ENCODE data around the gene FAM151B. TPM values are rescaled to one million over a fixed set of nuclear protein-coding genes. Genes with fewer than 3 reads are reported as not detected.
"Not testable (repeated sequence)": the region's sequence is repeated elsewhere in the genome, so short reads cannot be mapped to it uniquely, and the experiment has no call there.

The FAM151B gene
- total RNA-seq, 1 donor from 2014 or later = 7.1 TPM

- no peak overlapping the region for H3K4me3 Mint-ChIP-seq (ENCODE audit: unreplicated experiment)
- H3K27me3 Mint-ChIP-seq (ENCODE audit: low read depth) = peaks cover 58% of the 10 kb centered on the region
- H3K4me1 Mint-ChIP-seq (ENCODE audit: low read depth) = peaks cover 6% of the 10 kb centered on the region
- TF ChIP-seq, protein P1, sequence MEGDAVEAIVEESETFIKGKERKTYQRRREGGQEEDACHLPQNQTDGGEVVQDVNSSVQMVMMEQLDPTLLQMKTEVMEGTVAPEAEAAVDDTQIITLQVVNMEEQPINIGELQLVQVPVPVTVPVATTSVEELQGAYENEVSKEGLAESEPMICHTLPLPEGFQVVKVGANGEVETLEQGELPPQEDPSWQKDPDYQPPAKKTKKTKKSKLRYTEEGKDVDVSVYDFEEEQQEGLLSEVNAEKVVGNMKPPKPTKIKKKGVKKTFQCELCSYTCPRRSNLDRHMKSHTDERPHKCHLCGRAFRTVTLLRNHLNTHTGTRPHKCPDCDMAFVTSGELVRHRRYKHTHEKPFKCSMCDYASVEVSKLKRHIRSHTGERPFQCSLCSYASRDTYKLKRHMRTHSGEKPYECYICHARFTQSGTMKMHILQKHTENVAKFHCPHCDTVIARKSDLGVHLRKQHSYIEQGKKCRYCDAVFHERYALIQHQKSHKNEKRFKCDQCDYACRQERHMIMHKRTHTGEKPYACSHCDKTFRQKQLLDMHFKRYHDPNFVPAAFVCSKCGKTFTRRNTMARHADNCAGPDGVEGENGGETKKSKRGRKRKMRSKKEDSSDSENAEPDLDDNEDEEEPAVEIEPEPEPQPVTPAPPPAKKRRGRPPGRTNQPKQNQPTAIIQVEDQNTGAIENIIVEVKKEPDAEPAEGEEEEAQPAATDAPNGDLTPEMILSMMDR (IDR thresholded peaks at IDR 0.05) = no peak
- no peak for DNase-seq (ENCODE audit: low spot score)
- peaks cover 1% of the 10 kb centered on the region for H3K36me3 Mint-ChIP-seq (ENCODE audit: low read depth)
- peaks cover 3% of the 10 kb centered on the region for H3K9me3 Mint-ChIP-seq (ENCODE audit: low read depth)
- H3K27ac Mint-ChIP-seq (ENCODE audit: unreplicated experiment) = no peak overlapping the region
These were observed 85.2 kb downstream of the FAM151B start for GRCh38 chr5:80573062-80573461.

- peaks cover 3% of the 10 kb centered on the region for H3K9me3 Mint-ChIP-seq (ENCODE audit: low read depth)
- no peaks in the 10 kb centered on the region for H3K4me1 Mint-ChIP-seq (ENCODE audit: low read depth)
- H3K27me3 Mint-ChIP-seq (ENCODE audit: low read depth) = peaks cover 46% of the 10 kb centered on the region
- H3K27ac Mint-ChIP-seq (ENCODE audit: unreplicated experiment) = no peak overlapping the region
- TF ChIP-seq, protein P1 (IDR thresholded peaks at IDR 0.05) = no peak
- no peak overlapping the region for H3K4me3 Mint-ChIP-seq (ENCODE audit: unreplicated experiment)
- H3K36me3 Mint-ChIP-seq (ENCODE audit: low read depth) = no peaks in the 10 kb centered on the region
- no peak for DNase-seq (ENCODE audit: low spot score)
These were observed 88.5 kb downstream of the FAM151B start for GRCh38 chr5:80576383-80576782.

DNA sequence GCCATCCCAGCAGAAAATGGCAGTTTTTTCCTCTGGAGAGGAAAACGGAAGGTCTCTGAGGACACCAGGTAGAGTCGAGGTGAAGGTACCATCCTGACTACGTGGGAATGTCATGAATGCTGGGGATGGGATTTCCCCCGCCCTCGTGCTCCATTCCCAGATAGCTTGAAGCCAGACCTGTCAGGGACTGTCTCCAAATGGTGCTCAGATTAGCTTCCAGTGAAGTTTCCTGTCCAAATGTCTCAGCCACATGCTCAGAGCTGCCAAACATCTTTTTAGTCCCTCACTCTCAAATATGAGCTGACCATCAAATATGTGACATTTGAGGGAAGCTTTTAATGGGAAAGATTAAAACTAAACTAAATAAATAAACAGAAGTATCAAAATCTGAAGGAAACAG is 89.8 kb downstream of the FAM151B start:
- Mint-ChIP-seq H3K36me3 (ENCODE audit: low read depth) (no peaks in the 10 kb centered on the region), H3K9me3 (ENCODE audit: low read depth) (peaks cover 2% of the 10 kb centered on the region), H3K27ac (ENCODE audit: unreplicated experiment) (no peak overlapping the region), H3K4me3 (ENCODE audit: unreplicated experiment) (no peak overlapping the region), H3K27me3 (ENCODE audit: low read depth) (peaks cover 39% of the 10 kb centered on the region), H3K4me1 (ENCODE audit: low read depth) (no peaks in the 10 kb centered on the region)
- TF ChIP-seq, protein P1 (IDR thresholded peaks at IDR 0.05) = no peak
- DNase-seq (ENCODE audit: low spot score) = no peak

DNA sequence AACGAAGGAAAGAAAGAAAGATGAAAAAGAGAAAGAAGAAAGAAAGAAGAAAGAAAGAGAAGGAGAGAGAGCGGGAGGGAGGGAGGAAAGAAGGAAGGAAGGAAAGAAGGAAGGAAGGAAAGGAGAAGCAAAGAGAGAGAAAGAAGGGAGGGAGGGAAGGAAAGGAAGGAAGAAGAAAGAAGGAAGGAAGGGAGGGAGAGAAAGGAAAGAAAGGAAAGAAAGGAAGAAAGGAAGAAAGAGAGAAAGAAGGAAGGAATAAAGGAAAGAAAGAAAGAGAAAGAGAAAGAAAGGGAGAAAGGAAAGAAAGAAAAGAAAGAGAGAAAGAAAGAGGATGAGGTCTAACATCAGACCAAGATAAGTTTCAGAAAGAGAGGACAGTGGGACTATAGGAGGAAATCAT is 91.2 kb downstream of the FAM151B start:
- H3K27ac Mint-ChIP-seq (ENCODE audit: unreplicated experiment) = no peak overlapping the region
- H3K27me3 Mint-ChIP-seq (ENCODE audit: low read depth) = peaks cover 31% of the 10 kb centered on the region
- no peak for DNase-seq (ENCODE audit: low spot score)
- no peaks in the 10 kb centered on the region for H3K4me1 Mint-ChIP-seq (ENCODE audit: low read depth)
- H3K9me3 Mint-ChIP-seq (ENCODE audit: low read depth) = no peaks in the 10 kb centered on the region
- TF ChIP-seq, protein P1 (IDR thresholded peaks at IDR 0.05) = no peak
- H3K36me3 Mint-ChIP-seq (ENCODE audit: low read depth) = no peaks in the 10 kb centered on the region
- H3K4me3 Mint-ChIP-seq (ENCODE audit: unreplicated experiment) = no peak overlapping the region

DNA sequence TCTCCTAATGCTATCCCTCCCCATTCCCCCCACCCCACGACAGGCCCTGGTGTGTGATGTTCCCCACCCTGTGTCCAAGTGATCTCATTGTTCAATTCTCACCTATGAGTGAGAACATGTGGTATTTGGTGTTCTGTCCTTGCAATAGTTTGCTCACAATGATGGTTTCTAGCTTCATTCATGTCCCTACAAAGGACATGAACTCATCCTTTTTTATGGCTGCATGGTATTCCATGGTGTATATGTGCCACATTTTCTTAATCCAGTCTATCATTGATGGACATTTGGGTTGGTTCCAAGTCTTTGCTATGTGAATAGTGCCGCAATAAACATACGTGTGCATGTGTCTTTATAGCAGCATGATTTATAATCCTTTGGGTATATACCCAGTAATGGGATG is 92.4 kb downstream of the FAM151B start:
- H3K4me3 Mint-ChIP-seq (ENCODE audit: unreplicated experiment); H3K36me3 Mint-ChIP-seq (ENCODE audit: low read depth); H3K9me3 Mint-ChIP-seq (ENCODE audit: low read depth); DNase-seq (ENCODE audit: low spot score); H3K4me1 Mint-ChIP-seq (ENCODE audit: low read depth); H3K27ac Mint-ChIP-seq (ENCODE audit: unreplicated experiment): not testable (repeated sequence)
- peaks cover 27% of the 10 kb centered on the region for H3K27me3 Mint-ChIP-seq (ENCODE audit: low read depth)

DNA sequence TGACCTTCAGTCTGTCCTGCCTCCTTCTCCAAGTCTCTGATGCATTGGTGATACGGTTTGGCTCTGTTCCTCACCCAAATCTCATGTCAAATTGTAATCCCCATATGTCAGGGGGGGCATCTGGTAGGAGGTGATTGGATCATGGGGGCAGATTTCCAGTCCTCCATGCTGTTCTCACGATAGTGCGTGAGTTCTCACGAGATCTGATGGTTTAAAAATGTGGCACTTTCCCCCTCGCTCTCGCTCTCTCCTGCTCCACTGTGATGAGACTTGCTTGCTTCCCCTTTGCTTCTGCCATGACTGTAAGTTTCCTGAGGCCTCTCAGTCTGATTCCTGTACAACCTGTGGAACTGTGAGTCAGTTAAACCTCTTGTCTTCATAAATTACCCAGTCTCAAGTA is 96.9 kb downstream of the FAM151B start:
- H3K27me3 Mint-ChIP-seq (ENCODE audit: low read depth) = peaks cover 6% of the 10 kb centered on the region

More for the DNA sequence above, 96.9 kb downstream of the FAM151B start:
- H3K27ac Mint-ChIP-seq (ENCODE audit: unreplicated experiment) = no peak overlapping the region
- H3K4me3 Mint-ChIP-seq (ENCODE audit: unreplicated experiment) = no peak overlapping the region
- TF ChIP-seq, protein P1 (IDR thresholded peaks at IDR 0.05) = no peak
- no peaks in the 10 kb centered on the region for H3K9me3 Mint-ChIP-seq (ENCODE audit: low read depth)
- no peak for DNase-seq (ENCODE audit: low spot score)
- H3K36me3 Mint-ChIP-seq (ENCODE audit: low read depth) = no peaks in the 10 kb centered on the region
- no peaks in the 10 kb centered on the region for H3K4me1 Mint-ChIP-seq (ENCODE audit: low read depth)

Measured in chondrocyte (in vitro differentiated cells).